Type B pancreatic cell (in vitro differentiated cells): Measurements from ENCODE around the gene SRSF2. TPM values are rescaled to one million over a fixed set of nuclear protein-coding genes. Genes with fewer than 3 reads are reported as not detected.

ENCODE experiments used
- DNase-seq: peaks from one replicate; pipeline ENCODE4 v3.0.0; 2021; ENCODE audit warnings: mixed read lengths; ENCODE audit not compliant: unreplicated experiment; ENCODE audit errors: extremely low spot score
- H3K27ac Mint-ChIP-seq: 2 replicates; pipeline ENCODE4 v1.8.0; 2021; ENCODE audit warnings: mild to moderate bottlenecking, mixed read lengths
- H3K27me3 Mint-ChIP-seq: 2 replicates; pipeline ENCODE4 v1.8.0; 2021; ENCODE audit warnings: mixed read lengths
- H3K36me3 Mint-ChIP-seq: 2 replicates; pipeline ENCODE4 v1.8.0; 2021; ENCODE audit warnings: mixed read lengths
- H3K4me1 Mint-ChIP-seq: one replicate; pipeline ENCODE4 v1.8.0; 2021; ENCODE audit warnings: mixed read lengths; ENCODE audit not compliant: unreplicated experiment
- H3K4me3 Mint-ChIP-seq: 2 replicates; pipeline ENCODE4 v1.8.0; 2021; ENCODE audit warnings: mild to moderate bottlenecking, mixed read lengths
- H3K9me3 Mint-ChIP-seq: 2 replicates; pipeline ENCODE4 v1.8.0; 2021; ENCODE audit warnings: mixed read lengths
- CTCF ChIP-seq: fragments of 200-600 bp; sonication (generic); conservative IDR thresholded peaks from 2 replicates; pipeline ENCODE4 v1.5.0; 2021; ENCODE audit warnings: antibody characterized with exemption, mild to moderate bottlenecking
- total RNA-seq: library from RNA; stranded (reverse); gene quantifications from 2 replicates; pipeline ENCODE4 v1.2.1, GENCODE V29; 2021; ENCODE audit warnings: low replicate concordance

The SRSF2 gene
- total RNA-seq, 1 donor from 2014 or later, result 273 TPM

DNA sequence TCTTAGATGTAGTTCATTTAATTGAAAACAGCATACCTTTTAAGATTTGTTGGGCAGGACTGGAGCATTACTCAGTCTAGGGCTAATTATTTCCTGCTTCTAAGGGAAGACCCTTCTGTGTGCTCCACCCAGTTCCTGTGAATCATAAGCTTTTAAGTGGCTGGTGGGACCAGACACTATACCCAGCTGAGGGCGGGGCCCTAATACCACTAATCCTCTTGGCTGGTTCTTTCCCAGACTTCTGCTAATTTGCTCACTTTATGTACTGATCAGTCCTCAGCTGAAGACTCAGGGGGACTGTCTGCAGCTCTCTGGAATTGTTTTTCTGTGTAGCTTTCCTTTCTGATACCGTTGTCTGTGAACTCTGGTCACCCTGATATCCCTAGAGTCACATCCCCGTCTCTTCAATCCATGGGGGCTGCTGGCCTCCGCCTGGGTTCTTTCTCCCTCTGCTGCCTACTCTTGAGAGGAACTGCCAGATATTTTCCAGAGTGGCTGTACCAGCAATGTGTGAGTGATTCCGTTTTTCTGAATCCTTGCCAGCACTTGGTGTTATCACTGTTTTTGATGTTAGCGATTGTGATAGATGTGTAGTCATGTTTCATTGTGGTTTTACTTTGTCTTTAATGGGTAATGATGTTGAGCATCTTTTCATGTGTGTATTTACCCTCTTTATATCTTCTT is 35.9 kb upstream of the SRSF2 start:
- peaks cover 32% of the 10 kb centered on the region for H3K36me3 Mint-ChIP-seq
- H3K4me3 Mint-ChIP-seq, result no peak overlapping the region
- peak overlapping the region; percentile 14 for H3K27ac Mint-ChIP-seq
- H3K9me3 Mint-ChIP-seq, result no peaks in the 10 kb centered on the region
- TF ChIP-seq CTCF, result no peak
- H3K27me3 Mint-ChIP-seq, result no peaks in the 10 kb centered on the region
- no peak for DNase-seq
- peaks cover 5% of the 10 kb centered on the region for H3K4me1 Mint-ChIP-seq

- Mint-ChIP-seq H3K4me3 (no peak overlapping the region), H3K27me3 (no peaks in the 10 kb centered on the region), H3K4me1 (no peaks in the 10 kb centered on the region), H3K9me3 (no peaks in the 10 kb centered on the region), H3K36me3 (peaks cover 25% of the 10 kb centered on the region), H3K27ac (no peak overlapping the region)
- no peak for TF ChIP-seq CTCF
- DNase-seq, result no peak
Measured at GRCh38 chr17:76758570-76758969, 21.4 kb upstream of the SRSF2 start.

DNA sequence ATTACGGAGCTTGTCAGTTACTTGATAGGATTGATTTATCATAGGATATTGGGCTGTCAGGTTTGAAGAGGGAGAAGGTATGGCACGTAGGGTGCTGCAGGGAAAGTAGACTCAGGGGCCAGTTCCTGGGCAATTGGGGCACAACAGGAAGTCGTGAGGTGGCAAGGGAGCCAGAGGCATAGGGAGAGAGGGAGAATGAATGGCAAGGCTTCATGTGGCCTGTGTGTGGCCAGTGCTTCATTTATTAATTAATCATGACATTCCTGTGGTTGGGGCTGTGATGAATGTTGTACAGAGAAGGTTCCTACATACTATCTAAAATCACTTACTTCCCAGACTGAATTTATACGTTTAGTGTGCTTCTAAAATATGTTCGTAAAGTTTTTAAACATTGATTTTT is 20.1 kb upstream of the SRSF2 start:
- peaks cover 25% of the 10 kb centered on the region for H3K36me3 Mint-ChIP-seq
- no peak overlapping the region for H3K4me3 Mint-ChIP-seq
- no peaks in the 10 kb centered on the region for H3K27me3 Mint-ChIP-seq
- TF ChIP-seq CTCF, result no peak
- no peaks in the 10 kb centered on the region for H3K9me3 Mint-ChIP-seq
- no peaks in the 10 kb centered on the region for H3K4me1 Mint-ChIP-seq
- DNase-seq, result no peak
- H3K27ac Mint-ChIP-seq, result no peak overlapping the region

DNA sequence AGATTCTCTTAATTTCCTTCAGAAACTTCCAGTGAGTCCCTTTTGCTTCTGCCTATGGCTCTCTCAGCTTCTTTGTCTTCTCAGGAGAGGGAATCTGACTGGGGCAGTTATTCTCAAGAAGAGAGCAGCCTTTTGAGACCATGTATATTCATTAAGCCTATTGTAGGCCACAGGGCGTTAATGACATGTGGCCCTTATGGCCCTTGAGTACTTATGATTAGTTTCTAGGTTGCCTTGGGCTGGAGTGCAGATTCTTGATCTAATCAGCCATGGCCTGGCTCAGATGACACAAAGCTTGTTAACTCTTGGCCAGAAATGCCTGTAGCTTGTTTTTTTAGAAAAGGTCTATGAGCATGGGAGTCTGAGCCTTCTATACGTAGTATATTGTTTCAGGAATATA is 18.2 kb upstream of the SRSF2 start:
- Mint-ChIP-seq H3K4me3 (no peak overlapping the region), H3K27ac (no peak overlapping the region), H3K27me3 (no peaks in the 10 kb centered on the region), H3K4me1 (peaks cover 3% of the 10 kb centered on the region), H3K9me3 (no peaks in the 10 kb centered on the region), H3K36me3 (peaks cover 22% of the 10 kb centered on the region)
- no peak for DNase-seq
- no peak for TF ChIP-seq CTCF

- Mint-ChIP-seq H3K27me3 (no peaks in the 10 kb centered on the region), H3K9me3 (no peaks in the 10 kb centered on the region), H3K4me1 (peaks cover 3% of the 10 kb centered on the region), H3K27ac (peak overlapping the region; percentile 36), H3K4me3 (no peak overlapping the region), H3K36me3 (peaks cover 25% of the 10 kb centered on the region)
- no peak for TF ChIP-seq CTCF
- no peak for DNase-seq
Measured at GRCh38 chr17:76753061-76753961, 16.2 kb upstream of the SRSF2 start.
